Suppressor macrophage (primary cell): ENCODE data around the gene GARIN5B.

ENCODE experiments used
- DNase-seq, 4 experiments: peaks; one replicate each; pipeline ENCODE4 v3.0.0-alpha.2; 2020 to 2022

Gene GARIN5B

DNA sequence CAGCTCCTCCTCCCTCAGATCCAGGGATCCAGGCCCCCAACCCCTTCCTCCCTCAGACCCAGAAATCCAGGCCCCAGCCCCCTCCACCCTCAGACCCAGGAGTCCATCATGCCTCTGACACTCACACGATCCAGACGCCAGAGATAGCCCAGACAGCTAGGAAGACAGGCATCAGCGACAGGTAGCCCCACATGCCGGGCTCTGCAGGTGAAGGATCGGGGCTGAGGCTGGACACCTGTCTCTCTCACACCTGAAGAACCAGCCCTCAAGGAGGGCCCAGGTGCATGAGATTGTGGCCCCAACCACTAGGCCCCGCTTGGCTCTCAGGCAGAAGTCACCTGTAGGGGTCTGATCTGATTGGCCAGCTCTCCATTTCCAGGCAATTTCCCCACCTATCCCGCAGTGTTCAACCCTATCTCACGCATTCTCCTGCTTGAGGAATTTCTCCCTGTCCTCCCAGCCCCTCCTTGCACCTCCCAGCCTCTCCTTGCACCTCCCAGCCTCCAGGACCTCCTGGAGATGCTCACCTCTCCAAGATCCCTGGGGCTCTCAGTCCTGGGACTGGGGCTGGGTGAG is 42.1 kb downstream of the GARIN5B start:
- DNase-seq, result no peak

DNA sequence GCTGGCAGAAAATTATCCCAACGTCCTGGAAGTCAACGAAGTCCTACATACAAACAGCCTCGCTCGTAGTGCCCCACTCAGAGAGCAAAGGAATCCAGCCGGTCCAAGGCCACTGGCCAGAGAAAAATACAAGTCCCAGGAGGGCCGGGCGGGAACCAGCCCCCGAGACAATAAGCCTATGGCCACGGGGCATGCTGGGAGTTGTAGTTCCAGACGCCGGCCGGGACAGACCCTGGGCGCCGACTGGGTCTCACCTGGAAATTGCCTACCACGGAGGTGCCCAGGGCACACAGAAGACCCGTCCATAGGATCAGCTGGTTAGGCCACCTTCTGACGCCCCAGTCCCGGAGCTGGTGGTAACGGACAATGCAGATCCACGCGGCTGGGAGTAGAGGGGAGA is 43.3 kb downstream of the GARIN5B start:
- no peak for DNase-seq

GRCh38 chr19:55316646-55317045 is 46.4 kb downstream of the GARIN5B start:
- no peak for DNase-seq

DNA sequence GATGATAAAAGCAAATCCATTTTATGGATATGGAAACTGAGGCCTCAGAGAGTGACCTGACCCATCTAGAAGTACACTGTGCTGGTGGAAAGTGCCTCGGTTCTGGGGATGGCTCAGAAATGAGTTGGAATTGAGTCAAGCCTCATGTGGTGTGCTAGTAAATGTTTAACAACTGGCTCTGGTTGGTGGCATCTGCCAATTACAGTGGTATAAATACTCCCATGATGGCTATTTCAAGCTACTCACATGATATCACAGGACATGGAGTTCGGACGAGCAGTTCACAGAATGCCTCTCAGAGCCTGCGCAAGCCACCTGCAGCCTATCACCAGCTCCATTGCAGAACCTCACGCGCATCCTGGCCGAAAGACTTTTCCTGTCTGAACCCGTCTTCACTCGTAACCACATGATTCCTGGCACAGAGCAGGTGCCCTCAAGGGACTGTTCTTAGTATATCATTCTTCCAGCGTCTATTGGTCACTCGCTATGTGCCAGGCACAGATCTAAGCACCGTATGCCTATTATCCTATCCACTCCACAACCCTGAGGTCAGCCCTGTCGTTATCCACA is 47.0 kb downstream of the GARIN5B start:
- DNase-seq, result no peak

- DNase-seq, result no peak
Measured at GRCh38 chr19:55314396-55314795, 48.7 kb downstream of the GARIN5B start.

GRCh38 chr19:55312621-55313512 is 50.2 kb downstream of the GARIN5B start:
- no peak for DNase-seq

- no peak for DNase-seq
Measured at GRCh38 chr19:55311797-55312196, 51.3 kb downstream of the GARIN5B start.

GRCh38 chr19:55311397-55311796 is 51.7 kb downstream of the GARIN5B start:
- no peak for DNase-seq

- no peak for DNase-seq
Measured at GRCh38 chr19:55310498-55310897, 52.6 kb downstream of the GARIN5B start.

- DNase-seq, result no peak
Measured at GRCh38 chr19:55309448-55309847, 53.6 kb downstream of the GARIN5B start.

- DNase-seq, result no peak
Measured at GRCh38 chr19:55308281-55308680, 54.8 kb downstream of the GARIN5B start.

DNA sequence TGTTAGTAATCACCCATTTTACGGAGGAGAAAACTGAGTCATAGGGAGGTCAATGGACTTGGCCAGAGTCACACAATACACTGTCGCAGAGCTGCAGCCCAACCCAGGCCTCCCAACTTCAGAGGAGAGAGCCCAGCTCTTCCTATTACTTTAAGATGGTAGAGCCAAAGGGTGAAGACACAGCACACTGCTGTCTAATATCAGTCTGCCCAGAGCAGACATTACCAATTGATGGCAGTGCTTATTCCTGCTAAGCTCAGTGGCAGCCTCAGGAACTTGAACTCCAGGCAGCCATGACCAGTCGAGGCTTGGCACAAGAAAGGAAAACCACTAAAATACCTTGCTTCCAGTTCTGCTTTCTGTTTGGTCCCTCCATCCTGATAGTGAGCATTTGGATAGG is 56.3 kb downstream of the GARIN5B start:
- DNase-seq, result no peak

DNA sequence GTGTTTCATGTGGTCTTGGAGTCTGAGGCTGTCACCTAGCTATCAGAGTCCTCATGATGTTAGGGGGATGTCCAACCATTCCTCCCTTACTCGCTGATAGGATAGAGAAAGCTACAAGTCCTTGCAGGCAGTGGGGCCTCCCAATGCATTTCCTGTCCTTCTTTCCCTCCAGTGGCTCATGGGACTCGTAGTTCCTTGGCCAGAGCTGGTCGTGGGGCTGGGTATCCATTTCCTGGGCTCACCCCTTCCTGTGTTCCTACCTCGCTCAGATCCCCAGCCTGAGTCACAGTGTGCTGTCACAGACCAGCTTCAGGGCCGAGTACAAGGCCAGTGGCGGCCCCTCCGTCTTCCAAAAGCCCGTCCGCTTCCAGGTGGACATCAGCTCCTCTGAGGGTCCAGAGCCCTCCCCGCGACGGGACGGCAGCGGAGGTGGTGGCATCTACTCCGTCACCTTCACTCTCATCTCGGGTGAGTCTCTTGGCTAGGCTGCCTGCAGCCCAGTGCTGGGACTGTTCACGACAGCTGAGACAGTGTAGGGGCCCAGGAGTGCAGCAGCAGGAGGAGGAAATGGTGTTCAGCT is 57.0 kb downstream of the GARIN5B start:
- DNase-seq, result no peak

DNA sequence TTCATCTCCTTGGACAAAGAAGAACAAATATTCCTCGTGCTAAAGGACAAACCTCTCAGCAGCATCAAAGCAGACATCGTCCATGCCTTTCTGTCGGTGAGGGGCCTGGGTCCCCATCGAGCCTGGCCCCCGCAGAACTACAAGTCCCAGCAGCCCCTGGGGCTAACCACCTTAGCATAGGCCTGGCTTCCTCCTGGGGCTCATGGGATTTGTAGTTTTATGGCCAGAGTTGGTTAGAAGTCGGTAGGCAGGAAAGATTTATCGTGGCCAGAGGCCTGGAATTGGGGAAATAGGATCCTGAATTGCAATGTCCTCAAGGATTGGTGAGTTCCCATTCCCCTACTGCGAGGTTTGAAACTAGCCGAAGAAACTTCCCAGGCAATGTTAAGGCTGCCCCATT is 57.6 kb downstream of the GARIN5B start:
- DNase-seq, result peak; percentile 47 to 73 (median 60)

DNA sequence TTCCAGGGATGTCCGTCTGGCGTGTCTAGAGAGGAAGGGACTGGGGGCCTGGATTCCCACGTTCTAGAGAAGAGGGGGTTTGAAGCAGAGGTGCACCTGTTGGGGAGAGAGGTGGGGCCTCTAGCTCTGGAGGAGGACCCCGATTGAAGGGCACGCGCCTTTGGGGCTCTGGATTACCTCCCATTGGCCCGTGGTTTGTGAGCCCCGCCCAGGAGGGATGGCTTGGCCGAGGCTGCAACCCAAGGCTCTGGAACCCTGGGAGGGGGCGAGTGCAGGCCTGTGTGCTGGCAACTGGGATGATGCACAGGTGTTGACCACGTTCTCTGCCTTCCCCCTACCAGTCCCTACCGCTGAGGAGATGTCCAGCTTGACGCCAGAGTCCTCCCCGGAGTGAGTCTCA is 58.1 kb downstream of the GARIN5B start:
- no peak for DNase-seq
